Osteoblast (primary cell): ENCODE results near the gene PKMYT1. TPM values are rescaled to one million over a fixed set of nuclear protein-coding genes. Genes with fewer than 3 reads are reported as not detected.

ENCODE experiments used
- DNase-seq: peaks from one replicate; pipeline ENCODE4 v3.0.0; 2011; ENCODE audit warnings: low spot score, mixed read lengths; ENCODE audit not compliant: insufficient read length; ENCODE audit errors: missing footprints
- H2AFZ ChIP-seq: 2 replicates; pipeline ENCODE4 v1.6.0; 2011; ENCODE audit warnings: mild to moderate bottlenecking, low read length
- H3K27ac ChIP-seq: 2 replicates; pipeline ENCODE4 v1.5.1; 2011; ENCODE audit warnings: mild to moderate bottlenecking, low read depth, low read length, moderate library complexity
- H3K27me3 ChIP-seq: 2 replicates; pipeline ENCODE4 v1.6.0; 2012; ENCODE audit warnings: mild to moderate bottlenecking, control low read depth, inconsistent platforms, low read length, moderate library complexity; ENCODE audit not compliant: insufficient read depth
- H3K36me3 ChIP-seq: 2 replicates; pipeline ENCODE4 v1.5.1; 2011; ENCODE audit warnings: mild to moderate bottlenecking, low read length, control low read depth, moderate library complexity; ENCODE audit not compliant: insufficient read depth
- H3K4me1 ChIP-seq: 2 replicates; pipeline ENCODE4 v1.5.1; 2011; ENCODE audit warnings: mild to moderate bottlenecking, low read length, control low read depth, moderate library complexity; ENCODE audit not compliant: insufficient read depth
- H3K4me2 ChIP-seq: 2 replicates; pipeline ENCODE4 v1.6.0; 2011; ENCODE audit warnings: mild to moderate bottlenecking, low read length; ENCODE audit not compliant: insufficient read depth
- H3K4me3 ChIP-seq: fragments of 200-600 bp; sonication (generic); 3 replicates; pipeline ENCODE4 v1.5.1; 2012; ENCODE audit warnings: mild to moderate bottlenecking, low read length, inconsistent platforms; ENCODE audit not compliant: insufficient read depth
- H3K79me2 ChIP-seq: 2 replicates; pipeline ENCODE4 v1.6.0; 2012; ENCODE audit warnings: mild to moderate bottlenecking, low read length, control low read depth, inconsistent platforms; ENCODE audit not compliant: insufficient read depth
- H3K9me3 ChIP-seq: 2 replicates; pipeline ENCODE4 v1.5.1; 2011; ENCODE audit warnings: low read depth, low read length, control low read depth
- H4K20me1 ChIP-seq: 2 replicates; pipeline ENCODE4 v1.6.0; 2012; ENCODE audit warnings: mild to moderate bottlenecking, low read length, control low read depth; ENCODE audit not compliant: insufficient read depth
- CTCF ChIP-seq: IDR thresholded peaks from 2 replicates; pipeline ENCODE4 v1.5.1; 2011; ENCODE audit warnings: mild to moderate bottlenecking, low read depth, low read length, moderate library complexity; ENCODE audit errors: extremely low read depth
- total RNA-seq: library from RNA; depleted of rRNA; stranded (reverse); fragments of >200 nt; gene quantifications from 2 replicates; pipeline ENCODE4 v1.2.3, GENCODE V29; 2012

Gene PKMYT1
- total RNA-seq, 1 donor: 1.4 TPM

- Histone ChIP-seq H3K4me3 (no peak overlapping the region), H2AFZ (no peak overlapping the region), H3K36me3 (peaks cover 24% of the 10 kb centered on the region), H3K4me1 (peaks cover 20% of the 10 kb centered on the region), H3K79me2 (no peaks in the 10 kb centered on the region), H3K27ac (no peak overlapping the region), H3K9me3 (no peaks in the 10 kb centered on the region), H4K20me1 (peaks cover 42% of the 10 kb centered on the region), H3K4me2 (no peak overlapping the region), H3K27me3 (peaks cover 16% of the 10 kb centered on the region)
- no peak for TF ChIP-seq CTCF
- no peak for DNase-seq
Observed at GRCh38 chr16:3025032-3026002, 45.1 kb upstream of the PKMYT1 start.

DNA sequence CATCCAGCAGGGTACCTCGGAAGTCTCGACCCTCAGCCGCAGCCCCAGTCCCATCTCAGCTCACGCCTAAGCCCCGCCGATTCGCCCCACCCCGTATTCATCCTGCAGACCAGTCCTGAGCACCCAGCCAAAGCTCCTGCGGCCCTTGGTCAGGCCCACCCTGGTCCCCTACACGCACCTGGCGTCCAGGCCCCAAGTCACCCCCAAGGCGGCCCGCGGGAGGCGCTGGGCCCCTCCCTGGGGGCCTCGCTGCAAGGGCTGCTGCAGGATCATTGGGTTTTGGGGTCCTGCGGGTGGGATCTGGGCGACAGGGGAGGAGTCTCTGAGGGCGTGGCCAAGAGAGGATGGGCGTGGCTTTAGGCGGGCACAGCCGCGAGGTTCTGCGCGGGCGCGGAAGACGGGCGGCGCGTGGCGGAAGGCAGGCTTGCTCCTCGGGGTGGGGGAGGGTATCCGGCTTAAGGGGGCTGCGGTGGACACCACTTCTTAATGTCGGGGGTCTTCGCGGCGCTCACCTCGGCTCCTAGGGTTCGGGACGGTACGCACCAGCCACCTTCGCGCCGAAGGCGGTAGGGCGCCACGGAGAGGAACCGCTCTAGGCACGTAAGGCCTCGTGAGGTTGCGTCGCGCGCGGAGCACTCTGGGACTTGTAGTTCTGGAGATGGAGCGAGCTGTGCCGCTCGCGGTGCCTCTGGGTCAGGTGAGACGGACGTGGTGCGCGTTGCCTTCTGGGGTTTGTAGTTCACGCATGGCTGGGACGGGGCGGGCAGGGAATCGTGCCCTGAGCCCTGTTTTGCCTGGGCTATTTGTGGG, 43.6 kb upstream of the PKMYT1 start, which contains the start of the genes HCFC1R1 and THOC6:
TSS of gene HCFC1R1 (minus strand) at position 274 of the 810 bp plus-strand sequence. CDS start at position 273, 1 bp downstream.
TSS of gene THOC6 (plus strand) at position 367 of the 810 bp plus-strand sequence. CDS start at position 659, 292 bp downstream.
- H3K4me2 ChIP-seq: peak within 1 kb of the TSS; percentile 96
- H3K27me3 ChIP-seq: peaks cover 4% of the 10 kb centered on the region
- no peak within 1 kb of the TSS for H2AFZ ChIP-seq
- no peaks in the 10 kb centered on the region for H3K79me2 ChIP-seq
- H4K20me1 ChIP-seq: peaks cover 39% of the 10 kb centered on the region
- H3K36me3 ChIP-seq: peaks cover 24% of the 10 kb centered on the region
- peak within 1 kb of the TSS; percentile 98 for H3K27ac ChIP-seq
- peaks cover 20% of the 10 kb centered on the region for H3K4me1 ChIP-seq
- H3K9me3 ChIP-seq: no peaks in the 10 kb centered on the region
- TF ChIP-seq CTCF: no peak
- H3K4me3 ChIP-seq: peak within 1 kb of the TSS; percentile 94
- DNase-seq: peak; percentile 99

DNA sequence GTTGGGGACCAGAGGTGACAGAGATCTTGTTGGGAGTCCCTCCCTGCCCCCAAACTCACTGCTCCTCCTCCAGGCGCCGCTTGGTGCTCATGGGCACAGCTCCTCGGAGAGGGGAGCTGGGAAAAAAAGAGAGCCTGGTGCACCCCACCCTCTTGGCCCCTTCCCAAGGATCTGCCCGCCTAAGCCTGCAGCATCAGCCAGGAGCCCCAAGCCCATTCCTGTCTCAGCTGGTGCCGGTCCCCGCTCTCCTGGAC, 43.1 kb upstream of the PKMYT1 start:
- peak overlapping the region; percentile 94 for H3K4me3 ChIP-seq
- H3K36me3 ChIP-seq: peaks cover 24% of the 10 kb centered on the region
- no peak for TF ChIP-seq CTCF
- peak; percentile 94 for DNase-seq
- peaks cover under 1% of the 10 kb centered on the region for H3K27me3 ChIP-seq
- peaks cover 20% of the 10 kb centered on the region for H3K4me1 ChIP-seq
- no peaks in the 10 kb centered on the region for H3K9me3 ChIP-seq
- H3K4me2 ChIP-seq: peak overlapping the region; percentile 96
- H3K27ac ChIP-seq: peak overlapping the region; percentile 98
- H3K79me2 ChIP-seq: no peaks in the 10 kb centered on the region
- H2AFZ ChIP-seq: no peak overlapping the region
- peaks cover 34% of the 10 kb centered on the region for H4K20me1 ChIP-seq
